HS-5 (cell line): ENCODE measurements around the gene TBC1D10B.
A peak's percentile ranks its signal among the peaks of the same experiment; 100 is the strongest.
"Not testable (repeated sequence)": the region's sequence is repeated elsewhere in the genome, so short reads cannot be mapped to it uniquely, and the experiment has no call there.

ENCODE experiments used
- DNase-seq: peaks from one replicate; pipeline ENCODE4 v3.0.0-alpha.2; 2012; ENCODE audit warnings: low read depth

Gene TBC1D10B

GRCh38 chr16:30397776-30398660 is 27.7 kb upstream of the TBC1D10B start:
- no peak for DNase-seq

GRCh38 chr16:30397056-30397455 is 26.8 kb upstream of the TBC1D10B start:
- DNase-seq: no peak

- not testable (repeated sequence) for DNase-seq
These were observed 26.3 kb upstream of the TBC1D10B start for GRCh38 chr16:30396627-30397026.

- no peak for DNase-seq
These were observed 25.8 kb upstream of the TBC1D10B start for GRCh38 chr16:30395992-30396585.

- no peak for DNase-seq
These were observed 25.1 kb upstream of the TBC1D10B start, which contains the start of gene ZNF48 for GRCh38 chr16:30395155-30395991. Gene ZNF48, plus strand, starts transcription at chr16:30395420. Its CDS starts 375 bp downstream, at chr16:30395795.

- no peak for DNase-seq
These were observed 24.4 kb upstream of the TBC1D10B start for GRCh38 chr16:30394592-30395154.

- DNase-seq: no peak
These were observed 13.2 kb upstream of the TBC1D10B start for GRCh38 chr16:30383521-30383920.

GRCh38 chr16:30382111-30382881 is 12.0 kb upstream of the TBC1D10B start, which contains the start of gene SEPTIN1:
Gene SEPTIN1, minus strand, starts transcription at chr16:30382561. Its CDS starts 19 bp downstream, at chr16:30382542.
- DNase-seq: no peak

GRCh38 chr16:30381291-30382041 is 11.2 kb upstream of the TBC1D10B start:
- DNase-seq: no peak

GRCh38 chr16:30380803-30381208 is 10.5 kb upstream of the TBC1D10B start:
- DNase-seq: no peak

GRCh38 chr16:30380072-30380802 is 9.9 kb upstream of the TBC1D10B start:
- no peak for DNase-seq

- DNase-seq: no peak
These were observed 9.0 kb upstream of the TBC1D10B start for GRCh38 chr16:30379158-30379783.

- DNase-seq: peak; percentile 82
These were observed 8.2 kb upstream of the TBC1D10B start for GRCh38 chr16:30378236-30379157.

- DNase-seq: peak; percentile 50
These were observed 7.5 kb upstream of the TBC1D10B start for GRCh38 chr16:30377812-30378235.

GRCh38 chr16:30377050-30377811 is 6.9 kb upstream of the TBC1D10B start:
- DNase-seq: no peak

- DNase-seq: no peak
These were observed 6.2 kb upstream of the TBC1D10B start for GRCh38 chr16:30376461-30376902.

- DNase-seq: no peak
These were observed 5.6 kb upstream of the TBC1D10B start for GRCh38 chr16:30375864-30376263.
